HG03432 (cell line): ENCODE results near the gene PAX8.
"Not testable (repeated sequence)": the region's sequence is repeated elsewhere in the genome, so short reads cannot be mapped to it uniquely, and the experiment has no call there.

Experiments used
- ATAC-seq: cut with Tn5 transposase; IDR thresholded peaks from one replicate; pipeline ENCODE4 v1.9.1; 2021; ENCODE audit warnings: mild to moderate bottlenecking, moderate library complexity; ENCODE audit not compliant: unreplicated experiment

PAX8 gene

GRCh38 chr2:113291191-113291590 is 12.5 kb upstream of the PAX8 start:
- no peak for ATAC-seq

DNA sequence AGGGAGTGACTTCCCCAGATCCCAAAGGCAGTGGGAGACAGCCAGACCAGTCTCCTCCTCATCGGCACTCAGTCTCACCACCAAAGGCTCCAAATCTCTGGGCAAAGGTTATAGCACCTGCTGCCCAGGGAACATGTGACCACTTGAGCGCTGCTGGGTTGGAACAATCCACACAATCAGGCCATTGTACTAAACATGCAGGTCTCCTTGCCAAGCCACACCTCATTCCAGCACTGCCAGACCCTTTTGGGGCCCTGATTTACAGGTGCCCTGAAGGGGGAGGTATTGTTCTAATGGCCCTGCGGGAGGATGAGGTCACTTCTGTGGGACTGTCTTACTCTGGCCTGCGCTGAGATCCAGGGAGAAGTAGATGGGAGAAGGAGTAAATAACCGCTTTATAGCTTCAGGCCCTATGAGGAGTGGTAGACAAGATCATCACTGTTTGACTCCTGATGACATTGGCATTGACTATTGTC is 10.0 kb upstream of the PAX8 start:
- ATAC-seq: not testable (repeated sequence)

- ATAC-seq: not testable (repeated sequence)
Measured at GRCh38 chr2:113288117-113288673, 9.5 kb upstream of the PAX8 start.

DNA sequence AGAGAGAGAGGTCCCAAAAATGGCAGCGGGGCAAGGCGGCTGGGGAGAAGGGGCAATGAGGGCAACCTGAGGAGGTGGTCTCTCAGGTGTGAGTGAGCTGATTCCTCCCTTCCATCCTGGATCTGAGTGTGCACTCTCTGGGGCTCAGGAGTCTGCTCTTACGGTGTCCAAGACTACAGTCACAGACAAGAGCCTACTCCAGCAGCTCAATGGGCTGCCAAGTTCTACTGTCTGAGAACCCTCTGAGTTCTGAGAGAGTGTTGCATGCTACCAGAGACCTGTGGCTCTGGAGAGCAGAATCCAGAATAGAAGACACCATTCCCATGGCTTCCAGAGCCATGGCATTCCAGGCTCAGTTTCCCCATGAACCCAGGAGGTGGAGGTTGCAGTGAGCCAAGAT is 7.1 kb upstream of the PAX8 start:
- no peak for ATAC-seq

DNA sequence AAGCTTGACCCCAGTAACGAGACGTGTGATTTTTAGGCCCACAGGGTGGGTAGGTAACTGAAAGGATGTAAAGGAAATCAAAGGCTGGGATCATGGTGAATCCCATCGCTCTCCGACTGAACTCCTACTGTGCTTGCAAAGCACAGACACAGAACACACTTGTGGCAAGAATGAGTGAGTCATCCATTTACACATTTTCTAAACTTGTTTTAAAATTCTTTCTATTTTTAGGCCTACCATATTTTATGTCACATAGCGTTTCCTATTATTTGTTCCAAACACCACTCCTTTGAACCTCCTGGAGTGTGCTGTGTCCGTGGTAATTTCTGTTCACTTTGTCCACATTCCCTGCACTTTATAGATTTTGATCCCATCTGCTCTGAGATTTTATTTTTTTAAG is 6.3 kb upstream of the PAX8 start:
- not testable (repeated sequence) for ATAC-seq

- ATAC-seq: no peak
Measured at GRCh38 chr2:113284476-113284875, 5.8 kb upstream of the PAX8 start.

DNA sequence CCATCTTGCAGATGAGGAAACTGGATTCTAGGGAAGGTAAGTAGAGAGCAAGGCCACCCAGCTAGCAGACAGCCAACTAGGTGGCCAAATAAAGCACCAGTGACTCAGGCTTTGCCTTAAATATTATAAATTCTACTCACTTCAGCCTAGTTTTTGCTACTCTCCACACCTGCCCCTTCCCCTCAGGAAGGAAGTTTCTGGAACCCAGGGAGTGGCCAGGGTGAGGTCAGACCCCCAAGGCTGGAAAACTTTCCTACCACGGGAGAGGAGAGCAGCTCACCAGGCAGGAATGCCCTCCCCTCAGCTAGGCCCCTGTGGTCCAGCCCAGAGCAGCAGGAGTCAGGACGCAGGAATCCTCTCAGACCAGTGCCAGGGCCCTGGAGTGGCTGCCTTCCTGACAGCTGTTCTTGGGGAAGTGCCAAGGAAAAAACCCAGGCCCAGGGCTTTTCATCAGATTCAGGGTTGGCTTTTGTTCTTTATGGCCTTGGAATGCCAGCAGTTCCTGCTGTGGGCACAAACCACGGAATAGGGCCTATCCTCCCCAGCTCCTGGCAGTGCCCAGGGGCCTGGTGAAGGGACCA is 5.1 kb upstream of the PAX8 start:
- no peak for ATAC-seq

DNA sequence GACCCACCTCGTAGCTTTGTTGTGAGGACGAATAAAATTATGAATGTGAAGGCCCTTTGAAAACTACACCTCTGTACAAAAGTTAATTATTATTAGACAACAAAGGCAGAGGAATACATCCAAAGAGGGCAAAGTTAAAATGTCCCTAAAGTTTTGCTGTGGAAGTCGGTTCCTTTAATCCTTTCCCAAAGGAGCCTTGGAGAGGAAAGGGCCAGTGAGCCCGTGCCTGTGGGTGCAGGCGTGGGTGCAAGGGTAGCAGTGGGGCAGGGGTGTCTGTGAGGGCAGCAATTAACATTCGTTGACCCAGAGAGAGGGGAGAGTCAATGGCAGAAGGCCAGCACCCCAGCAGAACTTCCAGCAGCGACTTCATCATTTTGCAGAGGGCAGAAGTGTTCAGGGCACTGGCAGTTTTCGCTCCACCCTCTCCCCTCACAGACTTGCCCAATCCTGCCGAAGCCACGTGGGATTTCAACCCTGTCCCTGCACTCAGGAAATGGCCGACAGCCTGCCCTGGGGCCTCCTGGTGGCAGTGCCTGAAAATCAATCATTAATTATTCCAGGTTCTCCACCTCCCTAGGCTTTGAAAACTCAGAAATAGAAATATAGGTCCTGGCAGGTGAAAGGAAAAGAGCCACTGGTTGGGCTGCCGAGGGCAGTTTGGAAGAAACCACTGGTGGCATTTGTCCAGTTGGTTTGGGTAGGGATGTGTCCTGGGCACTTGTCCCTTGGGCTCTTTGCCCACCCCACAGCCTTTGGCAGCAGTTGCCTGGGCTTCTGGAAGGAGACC is 4.2 kb upstream of the PAX8 start:
- no peak for ATAC-seq

GRCh38 chr2:113281910-113282746 is 3.4 kb upstream of the PAX8 start:
- ATAC-seq: no peak

- ATAC-seq: no peak
Measured at GRCh38 chr2:113278073-113278741, 514 bp downstream of the PAX8 start.

- ATAC-seq: no peak
Measured at GRCh38 chr2:113277474-113278072, 1.1 kb downstream of the PAX8 start.

GRCh38 chr2:113276761-113277425 is 1.8 kb downstream of the PAX8 start:
- no peak for ATAC-seq

DNA sequence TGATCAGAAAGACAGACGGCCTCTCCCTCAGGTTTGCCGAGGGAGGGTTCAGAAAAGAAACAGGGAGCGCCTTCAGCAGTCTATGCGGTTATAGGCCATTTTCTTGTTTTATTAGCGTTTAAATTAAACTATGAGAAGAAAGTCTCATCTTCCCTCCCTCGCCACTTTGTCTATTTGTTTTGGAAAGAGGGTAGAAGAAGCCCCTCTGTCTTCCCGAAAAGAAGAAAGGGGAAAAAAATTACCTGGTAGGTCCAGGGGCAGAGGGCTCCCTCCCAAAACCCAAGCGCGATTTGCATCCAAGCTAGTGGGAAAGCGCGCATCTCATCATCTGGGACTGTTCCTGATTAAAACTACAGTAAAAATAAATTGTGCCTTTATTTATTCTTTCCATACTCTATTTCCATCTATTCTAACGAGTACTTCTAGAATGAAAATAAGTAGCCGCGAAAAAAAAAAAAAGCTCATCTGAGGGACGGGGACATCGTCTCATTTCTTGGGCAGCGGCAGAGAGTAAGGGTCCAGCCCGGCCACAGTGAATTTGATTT is 2.4 kb downstream of the PAX8 start:
- no peak for ATAC-seq

- ATAC-seq: no peak
Measured at GRCh38 chr2:113275556-113276215, 3.0 kb downstream of the PAX8 start.

DNA sequence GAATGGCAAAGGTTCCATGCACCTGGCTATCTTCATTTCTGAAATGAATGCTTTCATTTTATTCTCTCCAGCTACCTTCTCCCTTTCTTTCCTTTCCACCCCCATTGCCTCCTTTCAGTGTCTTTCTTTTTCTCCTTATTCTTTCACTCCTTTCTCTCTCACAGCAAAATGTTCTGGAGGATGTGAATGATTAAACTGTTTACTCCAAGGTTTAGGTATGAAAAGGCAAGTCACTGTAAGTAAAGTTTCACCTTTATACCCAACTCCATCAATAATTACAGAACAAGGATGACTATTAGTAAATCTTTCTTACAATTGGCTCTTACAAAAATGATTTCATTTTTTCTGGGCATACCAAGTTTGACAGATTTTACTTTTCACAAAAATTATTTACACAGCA is 4.3 kb downstream of the PAX8 start:
- ATAC-seq: no peak

- no peak for ATAC-seq
Measured at GRCh38 chr2:113273981-113274380, 4.7 kb downstream of the PAX8 start.

GRCh38 chr2:113273027-113273551 is 5.6 kb downstream of the PAX8 start:
- ATAC-seq: no peak

GRCh38 chr2:113272477-113272876 is 6.2 kb downstream of the PAX8 start:
- no peak for ATAC-seq
